Right forelimb (tissue), 1 donor: Measurements from ENCODE around the gene SPATA18.

Experiments
- DNase-seq: peaks from one replicate; pipeline ENCODE4 v3.0.0-alpha.2; 2018

SPATA18 gene, protein sequence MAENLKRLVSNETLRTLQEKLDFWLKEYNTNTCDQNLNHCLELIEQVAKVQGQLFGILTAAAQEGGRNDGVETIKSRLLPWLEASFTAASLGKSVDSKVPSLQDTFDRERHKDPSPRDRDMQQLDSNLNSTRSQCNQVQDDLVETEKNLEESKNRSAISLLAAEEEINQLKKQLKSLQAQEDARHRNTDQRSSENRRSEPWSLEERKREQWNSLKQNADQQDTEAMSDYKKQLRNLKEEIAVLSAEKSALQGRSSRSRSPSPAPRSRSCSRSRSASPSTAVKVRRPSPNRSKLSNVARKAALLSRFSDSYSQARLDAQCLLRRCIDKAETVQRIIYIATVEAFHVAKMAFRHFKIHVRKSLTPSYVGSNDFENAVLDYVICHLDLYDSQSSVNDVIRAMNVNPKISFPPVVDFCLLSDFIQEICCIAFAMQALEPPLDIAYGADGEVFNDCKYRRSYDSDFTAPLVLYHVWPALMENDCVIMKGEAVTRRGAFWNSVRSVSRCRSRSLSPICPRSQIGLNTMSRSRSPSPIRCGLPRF

DNA sequence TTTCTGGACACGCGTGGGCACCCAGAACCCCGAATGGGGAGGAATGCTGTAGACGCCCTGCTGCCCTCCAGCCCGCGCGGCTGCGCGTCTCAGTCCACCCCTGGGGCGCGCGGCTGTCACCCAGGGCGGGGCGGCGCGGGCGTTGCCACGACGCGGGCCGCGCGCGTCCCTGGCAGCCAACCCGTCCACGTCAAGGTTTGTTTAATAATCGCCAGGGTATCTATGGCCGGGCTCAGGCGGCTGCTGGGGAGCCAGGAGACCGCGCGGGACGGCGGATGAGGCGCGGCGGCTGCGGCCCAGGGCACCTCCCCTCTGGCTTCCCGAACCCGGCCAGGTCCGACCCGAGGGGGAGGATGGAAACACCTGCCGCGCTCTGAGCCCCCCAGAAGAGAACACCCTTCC, at the start of gene SPATA18:
Gene SPATA18 (plus strand): TSS at position 92 of the 402 bp plus-strand sequence. CDS start 401 bp downstream, outside the sequence.
- DNase-seq = peak; percentile 69

DNA sequence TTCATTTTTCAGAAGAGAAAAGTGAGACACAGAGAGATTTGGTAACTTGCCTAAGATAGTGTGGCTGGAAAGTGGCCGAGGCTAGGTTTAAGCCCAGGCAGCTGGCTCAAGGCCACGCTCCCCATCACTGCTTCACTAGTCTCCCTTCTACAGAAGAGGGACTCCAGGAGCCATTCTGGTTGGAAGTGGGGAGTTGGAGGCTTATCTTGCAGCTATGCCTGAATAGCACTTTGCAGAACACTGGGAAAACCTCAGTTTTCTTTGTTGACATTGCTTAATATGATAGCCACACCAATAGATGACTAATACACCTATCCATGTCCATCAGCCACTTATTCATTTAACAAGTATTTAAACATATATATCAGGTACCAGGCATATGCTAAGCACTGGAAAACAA, 49.5 kb upstream of the SPATA18 start:
- DNase-seq = no peak

DNA sequence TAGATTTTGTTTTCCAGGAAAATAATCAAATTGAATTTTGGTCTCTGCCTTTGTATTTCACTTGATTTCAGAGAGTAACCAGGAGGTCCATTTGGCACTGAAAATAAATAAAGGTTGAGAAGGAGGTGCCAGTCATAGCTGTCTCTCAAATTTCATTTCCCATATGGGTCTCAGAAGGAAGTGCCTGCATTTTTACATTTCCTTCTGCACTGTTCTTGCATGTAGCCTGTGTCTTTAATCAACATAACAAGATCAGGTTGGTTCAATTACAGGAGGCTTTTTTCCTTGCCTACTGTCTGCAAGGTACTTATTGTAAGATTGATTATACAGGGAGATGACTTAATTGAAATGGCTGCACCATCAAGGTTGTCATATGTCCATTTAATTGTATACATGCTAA, 46.7 kb upstream of the SPATA18 start:
- no peak for DNase-seq

DNA sequence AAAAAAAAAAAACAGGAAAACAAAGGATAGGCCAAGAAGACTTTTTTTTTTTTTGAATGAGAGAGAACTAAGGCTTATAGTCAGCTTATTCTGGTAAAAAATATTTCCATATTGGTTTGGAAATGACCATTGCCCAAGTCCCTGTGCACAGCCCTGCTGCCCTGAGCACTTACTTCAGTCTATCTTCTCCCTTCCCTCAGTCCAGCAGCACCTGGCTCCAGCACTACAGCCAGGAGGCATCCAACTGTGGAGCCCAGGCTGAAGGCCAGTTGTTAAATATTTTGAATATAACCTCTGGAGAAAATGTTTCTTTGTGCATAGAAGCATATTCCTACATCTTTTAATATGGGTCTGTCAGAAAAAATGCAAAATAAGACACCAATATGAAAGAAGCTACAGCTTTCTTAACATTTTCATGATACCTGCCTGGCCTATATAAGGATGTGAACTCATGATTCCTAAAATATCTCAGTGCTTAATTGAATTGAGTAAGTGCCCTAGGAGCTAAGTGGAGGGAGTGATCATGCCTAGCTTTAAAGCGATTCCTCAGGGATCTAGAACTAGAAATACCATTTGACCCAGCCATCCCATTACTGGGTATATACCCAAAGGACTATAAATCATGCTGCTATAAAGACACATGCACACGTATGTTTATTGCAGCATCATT, 45.4 kb upstream of the SPATA18 start:
- no peak for DNase-seq

DNA sequence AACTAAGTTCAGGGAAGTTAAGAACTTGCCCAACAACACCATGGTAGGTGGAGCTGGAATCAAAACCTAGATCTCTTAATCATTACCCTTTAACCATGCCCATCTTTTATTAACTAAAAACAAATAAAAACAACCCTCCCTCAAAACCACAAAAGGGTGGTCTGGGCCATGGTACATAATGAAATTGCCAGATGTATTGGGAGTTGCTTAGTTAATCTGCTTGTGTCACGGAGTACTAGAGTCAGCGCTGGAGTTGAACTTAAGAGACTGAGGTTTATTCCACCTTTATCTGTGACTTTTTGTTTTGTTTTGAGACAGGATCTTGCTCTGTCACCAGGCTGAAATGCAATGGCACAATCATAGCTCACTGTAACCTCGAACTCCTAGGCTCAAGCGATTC, 44.2 kb upstream of the SPATA18 start:
- no peak for DNase-seq

DNA sequence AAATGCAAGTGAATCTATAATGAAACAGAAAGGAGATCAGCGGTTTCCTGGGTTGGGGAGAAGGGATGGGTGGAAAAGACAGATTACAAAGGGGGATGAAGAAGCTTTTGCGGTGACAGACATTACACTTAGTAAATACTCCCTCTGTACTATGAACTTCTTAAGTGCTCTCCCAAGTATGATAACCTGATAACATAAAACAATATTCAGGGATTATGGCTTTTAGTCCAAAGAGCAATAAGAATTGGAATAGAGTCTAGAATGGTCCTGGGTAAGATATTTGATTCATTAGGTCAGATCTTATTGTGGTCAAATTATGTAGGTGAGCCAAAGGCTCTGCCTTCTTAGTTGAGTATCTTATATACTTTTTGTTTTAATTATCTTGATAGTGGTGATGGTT, 40.1 kb upstream of the SPATA18 start:
- no peak for DNase-seq

DNA sequence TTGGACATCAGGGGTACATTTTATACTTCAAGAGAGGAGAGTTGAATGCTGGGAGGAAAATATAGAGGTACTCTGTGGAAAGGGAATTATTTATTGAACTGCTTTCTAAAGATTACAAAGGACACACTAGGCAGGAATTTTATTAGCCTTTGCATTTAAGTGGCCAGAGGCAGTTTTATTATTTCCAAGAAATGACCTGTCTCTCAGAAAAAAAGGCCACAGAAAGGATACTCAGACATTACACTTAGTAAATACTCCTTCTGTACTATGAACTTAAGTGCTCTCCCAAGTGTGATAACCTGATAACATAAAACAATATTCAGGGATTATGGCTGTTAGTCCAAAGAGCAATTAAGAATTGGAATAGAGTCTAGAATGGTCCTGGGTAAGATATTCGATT, 38.5 kb upstream of the SPATA18 start:
- no peak for DNase-seq

DNA sequence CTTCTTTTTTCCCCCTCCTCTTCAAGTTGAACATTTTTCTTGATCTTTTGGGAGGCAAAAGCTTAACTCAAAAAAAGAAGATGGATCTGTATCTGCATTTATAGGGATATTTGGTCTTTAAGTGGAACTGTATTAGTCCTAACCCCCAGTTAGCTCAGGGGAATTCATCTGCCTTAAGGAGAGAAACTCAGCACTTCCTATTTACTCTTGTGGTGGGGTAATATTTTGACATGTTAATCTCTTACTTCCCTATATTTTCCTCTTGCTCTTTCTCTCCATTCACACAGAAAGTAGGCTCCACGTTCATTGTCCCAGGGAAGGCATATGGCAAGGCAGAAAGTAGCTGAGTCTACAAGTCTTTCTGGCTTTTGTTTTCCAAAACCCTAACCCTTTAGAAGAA, 36.2 kb upstream of the SPATA18 start:
- DNase-seq = no peak

DNA sequence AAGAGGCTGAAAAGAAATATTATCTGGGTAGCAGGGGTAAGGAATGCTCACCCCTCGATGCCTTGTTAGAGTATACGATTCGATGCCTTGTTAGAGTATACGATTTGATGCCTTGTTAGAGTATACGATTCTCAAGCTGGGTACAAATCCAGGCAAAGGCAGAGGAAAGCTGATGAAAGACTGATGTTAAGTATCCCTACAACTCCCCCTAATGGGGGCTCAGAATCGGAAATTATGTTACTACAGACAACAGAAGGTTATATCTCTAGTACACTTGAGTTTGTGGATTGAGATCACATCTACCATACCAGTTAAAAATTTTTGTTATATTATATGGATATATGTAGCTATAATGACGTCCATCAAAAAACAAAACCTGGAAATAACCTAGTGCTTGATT, 35.7 kb upstream of the SPATA18 start:
- no peak for DNase-seq

DNA sequence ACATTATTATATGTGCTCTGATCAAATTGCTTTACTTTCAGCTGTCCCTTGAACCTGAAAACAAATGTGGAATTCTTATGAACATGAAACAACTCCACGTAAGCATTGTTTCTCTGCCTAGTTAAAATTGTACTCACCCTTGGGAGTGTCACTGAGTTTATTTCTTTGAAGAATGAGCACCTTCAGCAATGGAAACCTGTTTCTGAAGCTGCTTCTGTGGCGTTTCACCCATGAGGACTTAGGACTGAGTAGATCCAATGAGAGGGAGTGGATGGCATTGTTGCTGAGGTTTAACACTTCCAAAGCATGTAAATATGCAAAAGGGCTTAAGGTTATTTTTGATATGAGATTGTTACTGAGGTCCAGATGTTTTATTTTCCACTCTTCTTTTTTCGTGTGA, 34.1 kb upstream of the SPATA18 start:
- no peak for DNase-seq

DNA sequence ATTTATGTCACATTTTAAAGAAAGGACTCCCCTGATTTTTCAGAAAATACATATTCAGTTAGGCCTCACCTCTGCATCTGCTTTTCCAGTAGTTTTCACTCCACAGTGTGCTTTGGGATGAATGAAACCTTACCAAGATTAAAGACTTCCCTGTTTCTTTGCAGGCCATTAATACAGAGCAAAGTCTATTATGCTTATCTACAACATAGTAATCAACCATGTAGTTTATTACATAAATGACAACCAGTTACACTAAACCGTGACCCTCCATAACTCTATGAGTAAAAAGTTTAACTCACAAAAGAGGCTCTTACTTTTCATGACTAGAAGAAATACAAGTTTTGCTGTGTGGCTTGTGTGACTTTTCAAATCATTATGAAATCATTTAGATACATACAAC, 33.3 kb upstream of the SPATA18 start:
- no peak for DNase-seq

DNA sequence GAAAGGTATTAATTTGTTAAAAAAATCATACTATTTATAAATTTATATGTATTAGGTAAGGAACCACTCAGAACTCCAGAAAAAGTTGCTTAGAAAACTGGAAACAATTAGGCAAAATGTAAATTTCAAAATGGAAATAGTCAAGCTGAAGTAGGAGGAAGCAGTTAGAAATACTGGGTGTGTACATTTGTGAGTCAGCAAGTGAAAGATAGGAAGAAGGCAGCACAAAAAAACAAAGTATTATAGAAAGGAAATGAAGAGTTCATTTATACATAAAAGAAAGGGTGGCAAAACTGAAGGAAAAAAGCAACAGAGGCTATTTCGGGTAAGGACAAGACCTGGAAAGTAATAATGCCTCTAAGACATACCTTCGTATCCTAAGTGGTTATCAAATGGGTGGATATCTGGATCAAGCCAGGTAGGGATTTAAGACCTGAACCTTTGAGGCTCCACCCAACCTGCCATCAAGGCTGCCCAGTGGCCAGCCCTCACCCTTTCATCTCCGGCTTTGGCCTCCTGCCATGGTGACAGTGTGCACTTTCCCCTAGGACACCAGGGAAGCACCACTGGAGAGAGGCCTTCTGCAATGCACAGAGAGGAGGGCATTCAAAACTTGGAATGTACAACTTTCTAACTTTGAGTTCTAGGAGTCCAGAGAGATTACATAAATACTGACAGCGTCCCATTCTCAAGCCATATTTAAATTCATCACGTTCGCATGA, 31.0 kb upstream of the SPATA18 start, which contains the start of gene LRRC66:
Gene LRRC66 (minus strand): TSS at position 428 of the 722 bp plus-strand sequence. CDS start 2,750 bp downstream, outside the sequence.
- DNase-seq = no peak

DNA sequence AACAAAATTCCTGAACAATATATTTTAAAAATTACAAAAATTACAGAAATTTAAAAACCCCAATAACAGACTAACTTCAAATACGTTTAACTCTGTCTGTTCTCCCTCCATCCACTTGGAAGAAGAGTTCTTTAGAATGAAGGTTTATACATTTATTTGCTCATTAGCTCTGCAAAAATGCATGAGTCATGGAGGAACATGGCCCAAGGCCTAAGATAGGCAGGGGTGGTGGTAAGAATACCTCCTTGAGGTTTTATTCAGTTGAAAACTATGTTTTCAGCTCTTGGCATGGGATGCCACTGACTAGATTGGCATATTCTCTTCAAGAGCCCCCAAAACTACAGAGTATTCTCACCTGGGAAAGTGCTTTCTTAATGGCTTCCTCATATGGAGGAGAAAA, 22.1 kb upstream of the SPATA18 start:
- DNase-seq = no peak

DNA sequence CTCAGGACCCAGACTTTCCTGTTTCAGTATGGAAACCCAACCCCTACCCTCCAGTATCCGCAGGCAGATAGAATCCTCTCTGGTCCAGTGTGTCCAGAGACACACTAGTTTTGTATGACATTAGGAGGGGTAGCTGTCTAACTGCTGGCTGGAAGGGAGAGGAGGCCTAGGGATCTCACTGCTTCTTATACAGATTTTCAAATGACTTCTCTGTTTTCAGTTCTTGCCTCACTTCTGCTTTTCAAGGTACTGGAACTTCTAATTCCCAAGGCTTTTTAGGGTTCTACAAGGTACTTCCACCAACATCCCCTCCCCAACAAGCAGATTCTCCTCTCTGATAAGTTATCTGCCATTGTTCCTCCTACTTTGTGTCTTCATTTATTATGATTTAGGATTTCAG, 19.1 kb upstream of the SPATA18 start:
- no peak for DNase-seq

DNA sequence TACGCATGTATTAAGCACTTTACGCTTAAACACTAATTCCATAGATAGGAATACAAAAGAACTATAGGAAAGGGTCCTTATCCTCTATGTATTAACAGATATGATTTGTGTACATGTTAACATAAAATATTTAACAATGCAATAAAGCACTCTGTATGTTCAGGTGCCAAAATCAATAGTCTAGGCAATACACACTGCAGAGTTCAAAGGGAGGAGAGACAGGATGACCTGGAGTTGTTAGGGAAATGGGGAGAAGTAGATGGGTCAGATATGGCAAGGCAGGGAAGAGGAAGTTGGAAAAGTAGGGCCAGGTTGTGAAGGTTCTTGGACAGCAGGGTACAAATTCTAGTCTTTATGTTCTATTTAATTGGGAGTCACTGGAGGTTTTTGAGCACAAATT, 15.9 kb upstream of the SPATA18 start:
- no peak for DNase-seq

DNA sequence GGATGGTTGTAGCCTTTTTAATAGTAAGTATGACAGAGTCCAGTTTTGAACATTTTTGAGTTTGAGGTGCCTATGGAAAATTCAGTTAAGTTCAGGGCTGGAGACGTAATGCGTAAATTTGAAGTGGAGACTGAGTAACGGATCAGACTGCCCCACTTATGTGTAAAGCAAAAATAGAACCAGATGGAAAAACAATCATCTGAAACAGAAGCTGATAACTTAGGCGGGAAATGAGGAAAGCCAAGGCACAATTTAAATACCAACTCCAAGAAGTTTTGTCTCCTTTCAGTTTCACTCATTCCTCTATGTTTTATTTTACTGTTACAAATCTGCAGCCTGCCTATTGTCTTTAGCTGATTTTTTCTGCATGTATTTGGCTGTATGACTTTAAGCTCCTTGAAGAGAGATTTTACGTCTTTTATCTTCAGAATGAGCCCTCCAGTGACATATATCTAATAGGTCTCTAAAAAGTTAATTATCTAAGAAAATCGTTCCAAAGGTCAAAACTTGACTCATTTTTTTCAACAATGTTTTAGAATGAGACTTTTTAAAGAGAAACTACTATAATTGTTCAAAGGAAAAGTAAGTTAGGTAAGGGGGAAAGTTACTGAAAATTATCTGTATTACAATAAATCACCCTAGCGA, 14.1 kb upstream of the SPATA18 start:
- no peak for DNase-seq

DNA sequence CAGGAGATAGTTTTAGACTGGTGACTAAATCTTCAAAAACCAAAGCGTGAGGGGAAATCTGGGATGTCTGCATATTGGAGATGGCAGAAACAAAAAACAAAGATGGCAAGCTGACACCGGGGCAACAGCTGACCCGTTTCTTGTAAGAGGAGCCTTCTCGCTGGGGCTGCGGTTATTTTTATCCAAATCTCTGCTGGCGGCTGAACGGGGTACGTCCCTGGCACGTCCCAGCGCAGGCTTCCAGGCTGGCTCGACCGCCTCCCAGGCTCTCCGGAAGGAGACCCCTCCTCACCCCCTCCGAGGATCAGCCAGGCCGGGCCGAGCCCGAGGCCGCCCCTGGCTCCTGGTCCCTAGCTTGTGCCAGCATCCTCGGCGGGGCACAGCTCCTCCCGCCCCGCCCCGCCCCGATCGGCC, 13.4 kb upstream of the SPATA18 start:
- peak; percentile 80 for DNase-seq

DNA sequence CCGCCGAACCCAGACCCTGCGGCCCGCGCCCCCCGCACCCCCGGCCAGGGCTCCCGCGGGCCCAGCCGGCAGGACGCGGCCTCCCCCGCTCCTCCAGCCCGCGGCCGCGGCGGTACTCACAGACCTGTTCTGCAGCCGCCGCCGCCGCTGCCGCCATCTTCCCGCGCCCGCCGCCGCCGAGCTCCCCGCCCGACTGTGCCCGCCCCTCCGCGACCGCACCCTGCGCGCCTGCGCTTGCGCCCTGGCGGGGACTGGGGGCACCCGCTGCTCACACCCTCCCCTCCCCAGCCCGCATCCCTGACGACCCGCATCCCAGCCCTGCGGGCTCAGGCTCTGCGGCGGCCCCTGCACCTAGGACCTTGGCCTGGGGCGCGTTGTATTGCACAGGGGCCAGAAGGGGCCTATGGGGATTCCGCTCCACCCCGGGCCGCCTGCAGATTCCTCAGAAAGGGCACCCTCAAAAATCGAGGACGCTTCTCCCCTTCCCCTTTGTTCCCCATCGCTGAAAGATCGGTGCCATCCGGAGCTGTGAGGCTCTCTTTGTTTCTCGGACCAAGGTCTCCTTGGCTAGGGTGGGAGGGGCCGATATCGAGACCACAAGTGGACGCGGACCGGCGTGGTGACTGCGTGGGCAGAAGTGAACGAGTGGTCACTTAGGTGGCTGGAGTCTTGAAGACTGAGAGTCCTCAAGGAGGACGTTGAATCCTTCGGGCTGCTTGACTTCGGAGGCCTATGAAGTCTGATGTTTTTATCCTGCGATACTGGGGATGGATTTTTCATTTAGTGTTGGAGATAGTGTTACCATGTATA, 12.8 kb upstream of the SPATA18 start, which contains the start of gene SGCB:
Gene SGCB (minus strand): TSS at position 197 of the 810 bp plus-strand sequence. CDS start 40 bp downstream, at position 157.
- peak; percentile 89 for DNase-seq

DNA sequence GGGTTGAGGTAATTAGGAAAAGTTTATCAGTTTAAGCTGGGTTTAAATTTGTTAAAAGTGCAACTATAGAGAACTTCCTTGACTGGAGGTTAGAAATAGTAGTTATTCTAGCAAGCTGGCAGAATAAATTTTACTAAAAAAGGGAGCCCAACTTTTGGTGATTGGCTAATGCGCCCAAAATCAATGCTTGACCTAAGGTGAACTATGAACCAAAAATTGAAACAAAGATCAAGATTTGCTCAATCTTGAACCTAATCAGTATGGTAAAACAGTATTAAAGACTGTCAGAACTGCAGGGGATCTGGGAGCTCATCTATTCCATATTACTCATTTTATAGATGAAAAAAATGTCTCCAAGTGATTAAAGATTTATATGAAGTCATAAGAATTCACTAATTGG, 6.1 kb upstream of the SPATA18 start:
- DNase-seq = no peak

DNA sequence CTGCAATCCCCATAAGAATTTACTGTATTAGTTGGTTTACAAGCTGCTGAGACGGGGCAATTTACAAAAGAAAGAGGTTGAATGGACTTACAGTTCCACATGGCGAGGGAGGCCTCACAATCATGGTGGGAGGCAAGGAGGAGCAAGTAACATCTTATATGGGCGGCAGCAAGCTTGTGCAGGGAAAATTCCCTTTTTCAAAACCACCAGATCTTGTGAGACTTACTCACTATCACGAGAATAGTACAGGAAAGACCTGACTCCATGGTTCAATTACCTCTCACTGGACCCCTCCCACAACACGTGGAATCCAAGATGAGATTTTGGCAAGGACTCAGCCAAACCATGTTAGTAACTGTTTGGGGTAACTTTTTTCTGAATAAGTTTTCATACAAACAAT, 1.8 kb upstream of the SPATA18 start:
- DNase-seq = no peak

DNA sequence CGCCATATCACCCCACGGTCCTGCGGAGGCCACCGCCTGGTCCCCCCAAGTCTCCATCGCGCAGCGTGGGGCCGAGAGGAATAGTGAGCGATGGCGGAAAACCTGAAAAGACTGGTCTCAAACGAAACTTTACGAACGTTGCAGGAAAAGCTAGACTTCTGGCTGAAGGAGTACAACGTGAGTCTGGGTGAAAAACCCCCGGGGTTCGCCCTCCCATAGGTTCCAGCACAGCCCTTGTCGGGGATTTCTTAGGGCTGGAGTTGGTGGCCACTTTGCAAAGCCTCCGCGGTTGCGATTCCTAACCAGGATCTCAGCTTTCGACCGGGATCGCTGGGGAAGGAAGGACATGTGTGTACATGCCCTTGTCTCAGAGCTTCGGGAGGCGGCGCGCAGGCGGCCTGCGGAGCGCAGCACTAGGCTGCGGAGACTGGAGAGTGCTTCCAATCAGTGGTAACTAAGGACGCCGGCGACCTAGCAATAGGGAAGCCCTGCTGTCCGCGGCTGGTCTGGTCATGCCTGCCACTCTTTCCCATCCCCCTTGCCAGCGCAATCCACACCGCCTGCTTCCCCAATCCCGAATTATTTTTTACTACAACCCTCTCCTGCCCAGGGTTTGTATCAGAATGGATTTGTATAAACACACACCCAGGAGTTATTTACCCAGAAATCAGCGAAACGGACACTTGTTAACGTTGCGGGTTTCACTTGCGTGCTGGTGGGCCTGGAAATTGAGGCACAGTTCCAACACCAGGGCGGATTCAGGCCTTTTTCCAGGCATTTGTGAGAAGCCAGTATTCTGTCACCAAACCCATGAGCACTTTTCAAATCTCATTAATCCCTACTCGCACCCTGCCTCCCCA, 741 bp downstream of the SPATA18 start:
- DNase-seq = peak; percentile 79
